ENCODE data around the gene ZFAND5.

Gene ZFAND5

GRCh38 chr9:72362680-72363139 is 2.3 kb downstream of the ZFAND5 start:
- DNase-seq, result peak; percentile 17

GRCh38 chr9:72362118-72362531 is 2.9 kb downstream of the ZFAND5 start:
- DNase-seq, result no peak

GRCh38 chr9:72361217-72361616 is 3.8 kb downstream of the ZFAND5 start:
- DNase-seq, result no peak

- DNase-seq, result no peak
Observed at GRCh38 chr9:72360324-72360723, 4.7 kb downstream of the ZFAND5 start.

- no peak for DNase-seq
Observed at GRCh38 chr9:72356041-72356582, 8.9 kb downstream of the ZFAND5 start.

- DNase-seq, result no peak
Observed at GRCh38 chr9:72355153-72355552, 9.9 kb downstream of the ZFAND5 start.

GRCh38 chr9:72354704-72355103 is 10.3 kb downstream of the ZFAND5 start:
- no peak for DNase-seq

- no peak for DNase-seq
Observed at GRCh38 chr9:72353455-72354116, 11.4 kb downstream of the ZFAND5 start.

GRCh38 chr9:72352911-72353388 is 12.1 kb downstream of the ZFAND5 start:
- DNase-seq, result no peak

GRCh38 chr9:72351538-72352453 is 13.2 kb downstream of the ZFAND5 start:
- no peak for DNase-seq

- no peak for DNase-seq
Observed at GRCh38 chr9:72349911-72350310, 15.1 kb downstream of the ZFAND5 start.

GRCh38 chr9:72349240-72349639 is 15.8 kb downstream of the ZFAND5 start:
- DNase-seq, result no peak

- no peak for DNase-seq
Observed at GRCh38 chr9:72346333-72346732, 18.7 kb downstream of the ZFAND5 start.

- no peak for DNase-seq
Observed at GRCh38 chr9:72338631-72339030, 26.4 kb downstream of the ZFAND5 start.

GRCh38 chr9:72337286-72337685 is 27.7 kb downstream of the ZFAND5 start:
- DNase-seq, result no peak

- DNase-seq, result no peak
Observed at GRCh38 chr9:72334658-72335337, 30.2 kb downstream of the ZFAND5 start.

- DNase-seq, result no peak
Observed at GRCh38 chr9:72333709-72334108, 31.3 kb downstream of the ZFAND5 start.

GRCh38 chr9:72333197-72333596 is 31.8 kb downstream of the ZFAND5 start:
- no peak for DNase-seq

- DNase-seq, result no peak
Observed at GRCh38 chr9:72332351-72332750, 32.7 kb downstream of the ZFAND5 start.

GRCh38 chr9:72327631-72328030 is 37.4 kb downstream of the ZFAND5 start:
- DNase-seq, result no peak

GRCh38 chr9:72326641-72327040 is 38.4 kb downstream of the ZFAND5 start:
- DNase-seq, result no peak

- no peak for DNase-seq
Observed at GRCh38 chr9:72324974-72325373, 40.0 kb downstream of the ZFAND5 start.

GRCh38 chr9:72322678-72323077 is 42.3 kb downstream of the ZFAND5 start:
- DNase-seq, result no peak
